OCI-M2 (cell line): ENCODE data around the gene DDX1.
"Not testable (repeated sequence)": the region's sequence is repeated elsewhere in the genome, so short reads cannot be mapped to it uniquely, and the experiment has no call there.

ENCODE experiments used
- DNase-seq: peaks from one replicate; lab custom pipeline; 2025; ENCODE audit not compliant: unreplicated experiment; lab: John Stamatoyannopoulos, UW

Gene DDX1

GRCh38 chr2:15591692-15592463 is at the start of gene DDX1:
TSS of gene DDX1 (plus strand) at chr2:15591868. CDS start at chr2:15591934, 66 bp downstream.
- DNase-seq: peak; percentile 24

GRCh38 chr2:15542269-15542668 is 49.4 kb upstream of the DDX1 start:
- not testable (repeated sequence) for DNase-seq

- DNase-seq: no peak
These were observed 48.6 kb upstream of the DDX1 start for GRCh38 chr2:15543053-15543452.

GRCh38 chr2:15543541-15543940 is 48.1 kb upstream of the DDX1 start:
- no peak for DNase-seq

- DNase-seq: no peak
These were observed 47.4 kb upstream of the DDX1 start for GRCh38 chr2:15544227-15544626.

GRCh38 chr2:15546297-15547098 is 45.2 kb upstream of the DDX1 start:
- DNase-seq: no peak

- DNase-seq: no peak
These were observed 44.4 kb upstream of the DDX1 start for GRCh38 chr2:15547115-15547876.

- no peak for DNase-seq
These were observed 42.7 kb upstream of the DDX1 start for GRCh38 chr2:15548974-15549373.

- no peak for DNase-seq
These were observed 38.1 kb upstream of the DDX1 start for GRCh38 chr2:15553519-15553918.

- DNase-seq: no peak
These were observed 37.7 kb upstream of the DDX1 start for GRCh38 chr2:15553951-15554350.

- DNase-seq: no peak
These were observed 37.0 kb upstream of the DDX1 start for GRCh38 chr2:15554525-15555218.

- no peak for DNase-seq
These were observed 35.9 kb upstream of the DDX1 start for GRCh38 chr2:15555760-15556193.

GRCh38 chr2:15556311-15556930 is 35.2 kb upstream of the DDX1 start:
- peak; percentile 10 for DNase-seq

GRCh38 chr2:15557887-15558311 is 33.8 kb upstream of the DDX1 start:
- DNase-seq: no peak

GRCh38 chr2:15559379-15560139 is 32.1 kb upstream of the DDX1 start:
- DNase-seq: no peak

GRCh38 chr2:15560140-15560987 is 31.3 kb upstream of the DDX1 start:
- DNase-seq: no peak

GRCh38 chr2:15560988-15561573 is 30.6 kb upstream of the DDX1 start, which contains the start of gene NBAS:
TSS of gene NBAS (minus strand) at chr2:15561334. CDS start at chr2:15561304, 30 bp downstream.
- DNase-seq: peak; percentile 39
